Gastrocnemius medialis (tissue), 4 donors: ENCODE measurements around the gene CPEB3. TPM values are rescaled to one million over a fixed set of nuclear protein-coding genes. Genes with fewer than 3 reads are reported as not detected.
A peak's percentile ranks its signal among the peaks of the same experiment; 100 is the strongest.
"Not testable (repeated sequence)": the region's sequence is repeated elsewhere in the genome, so short reads cannot be mapped to it uniquely, and the experiment has no call there.

Source experiments
- ATAC-seq, 2 donors: fragments of 150-250 bp; one replicate each; pipeline ENCODE4 v1.9.1; 2016
- DNase-seq, 2 donors: peaks; one replicate each; pipeline ENCODE4 v3.0.0-alpha.2; 2019
- H3K27ac ChIP-seq, 4 donors: fragments of 200-600 bp; sonication (generic); 1 replicate in 1 of 4; 2 replicates in 3 of 4; pipeline ENCODE4 v1.5.1; 2016 to 2018; ENCODE audit warnings: mild to moderate bottlenecking in 2 of 4, moderate library complexity in 1 of 4
- H3K27me3 ChIP-seq, 3 donors: fragments of 200-600 bp; sonication (generic) in 2 of 3; 1 replicate in 1 of 3; 2 replicates in 2 of 3; pipeline versions ENCODE4 v1.5.1 to v1.6.0; 2016 to 2019; ENCODE audit warnings: mild to moderate bottlenecking in 1 of 3, moderate library complexity in 1 of 3
- H3K36me3 ChIP-seq, 2 donors: fragments of 200-600 bp; sonication (generic) in 1 of 2; one replicate each; pipeline ENCODE4 v1.5.1; 2017 to 2018
- H3K4me1 ChIP-seq, 2 donors: fragments of 200-600 bp; sonication (generic) in 1 of 2; one replicate each; pipeline ENCODE4 v1.5.1; 2016 to 2017; ENCODE audit warnings: mild to moderate bottlenecking in 2 of 2
- H3K4me3 ChIP-seq, 4 donors: fragments of 200-600 bp; sonication (generic) in 3 of 4; 1 replicate in 1 of 4; 2 replicates in 3 of 4; pipeline ENCODE4 v1.5.1; 2016 to 2019; ENCODE audit warnings: mild to moderate bottlenecking in 2 of 4
- H3K9me3 ChIP-seq, 3 donors: fragments of 200-600 bp; sonication (generic) in 2 of 3; 1 replicate in 1 of 3; 2 replicates in 2 of 3; pipeline ENCODE4 v1.5.1; 2016 to 2019
- POLR2A ChIP-seq, 2 donors: fragments of 450-650 bp; IDR thresholded peaks; one replicate each; pipeline ENCODE4 v1.6.1; 2017; ENCODE audit warnings: antibody characterized with exemption in 2 of 2, mild to moderate bottlenecking in 2 of 2, moderate library complexity in 2 of 2
- in situ Hi-C, 4 donors: fragments of 200-750 bp; cut with MboI; loops; one replicate each; pipeline versions ENCODE4 v1.15.0 to v1.8.0; 2017; ENCODE audit warnings: low sequenced_read_pairs in 4 of 4
- intact Hi-C: fragments of 100-400 bp; cut with DNase I; formaldehyde crosslinking; loops from one replicate; pipeline ENCODE4 v1.15.1; 2023; ENCODE audit warnings: low total_unique reads
- total RNA-seq, 4 donors: library from RNA; depleted of rRNA; stranded (reverse); fragments of >200 nt; gene quantifications; one replicate each; pipeline versions ENCODE4 v1.1.0 to v1.2.3, GENCODE V29; 2016
- TF ChIP-seq, protein P1 (sequence below), 5 experiments: fragments of 450-650 bp in 3 of 5; fragments of 200-600 bp in 2 of 5; sonication (generic) in 2 of 5; IDR thresholded peaks in 4 of 5; conservative IDR thresholded peaks in 1 of 5; 1 replicate in 4 of 5; 2 replicates in 1 of 5; pipeline ENCODE4 v1.5.1; 2016 to 2019; ENCODE audit warnings: antibody characterized with exemption in 5 of 5, mild to moderate bottlenecking in 3 of 5, moderate library complexity in 3 of 5

The CPEB3 gene
- total RNA-seq, 4 donors from 2014 or later = 14.5 to 22.5 (median 18.0) TPM

DNA sequence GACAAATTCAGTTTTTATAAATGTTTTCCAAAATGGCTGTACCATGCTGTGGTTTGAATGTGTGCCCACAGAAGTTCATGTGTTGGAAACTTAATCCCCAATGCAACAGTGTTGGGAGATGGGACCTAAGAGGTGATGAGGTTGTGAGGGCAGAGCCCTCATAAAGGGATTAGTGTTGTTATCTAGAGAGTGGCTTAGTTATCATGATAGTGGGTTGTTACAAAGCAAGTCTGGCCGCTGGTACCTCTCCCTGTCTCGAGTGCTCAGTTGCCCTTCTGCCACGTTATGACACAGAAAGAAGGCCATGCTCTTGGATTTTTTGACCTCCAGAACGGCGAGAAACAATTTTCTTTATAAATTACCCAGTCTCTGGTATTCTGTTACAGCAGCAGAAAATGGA, 248.3 kb downstream of the CPEB3 start:
- TF ChIP-seq POLR2A (IDR thresholded peaks at IDR 0.05) = no peak
- TF ChIP-seq, protein P1, sequence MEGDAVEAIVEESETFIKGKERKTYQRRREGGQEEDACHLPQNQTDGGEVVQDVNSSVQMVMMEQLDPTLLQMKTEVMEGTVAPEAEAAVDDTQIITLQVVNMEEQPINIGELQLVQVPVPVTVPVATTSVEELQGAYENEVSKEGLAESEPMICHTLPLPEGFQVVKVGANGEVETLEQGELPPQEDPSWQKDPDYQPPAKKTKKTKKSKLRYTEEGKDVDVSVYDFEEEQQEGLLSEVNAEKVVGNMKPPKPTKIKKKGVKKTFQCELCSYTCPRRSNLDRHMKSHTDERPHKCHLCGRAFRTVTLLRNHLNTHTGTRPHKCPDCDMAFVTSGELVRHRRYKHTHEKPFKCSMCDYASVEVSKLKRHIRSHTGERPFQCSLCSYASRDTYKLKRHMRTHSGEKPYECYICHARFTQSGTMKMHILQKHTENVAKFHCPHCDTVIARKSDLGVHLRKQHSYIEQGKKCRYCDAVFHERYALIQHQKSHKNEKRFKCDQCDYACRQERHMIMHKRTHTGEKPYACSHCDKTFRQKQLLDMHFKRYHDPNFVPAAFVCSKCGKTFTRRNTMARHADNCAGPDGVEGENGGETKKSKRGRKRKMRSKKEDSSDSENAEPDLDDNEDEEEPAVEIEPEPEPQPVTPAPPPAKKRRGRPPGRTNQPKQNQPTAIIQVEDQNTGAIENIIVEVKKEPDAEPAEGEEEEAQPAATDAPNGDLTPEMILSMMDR (IDR thresholded peaks at IDR 0.05 in 4 of 5, conservative IDR thresholded peaks at IDR 0.05 in 1 of 5) = no peak
- Histone ChIP-seq H3K4me3 (no peak overlapping the region), H3K36me3 (no peaks in the 10 kb centered on the region), H3K4me1 (peaks cover 0 to 4% of the 10 kb centered on the region in 2 donors), H3K27me3 (no peaks in the 10 kb centered on the region), H3K27ac (no peak overlapping the region), H3K9me3 (no peaks in the 10 kb centered on the region)
- in situ Hi-C loops (no loop called here), intact Hi-C loops (no loop called here)
- DNase-seq (no peak), ATAC-seq (no peak)

DNA sequence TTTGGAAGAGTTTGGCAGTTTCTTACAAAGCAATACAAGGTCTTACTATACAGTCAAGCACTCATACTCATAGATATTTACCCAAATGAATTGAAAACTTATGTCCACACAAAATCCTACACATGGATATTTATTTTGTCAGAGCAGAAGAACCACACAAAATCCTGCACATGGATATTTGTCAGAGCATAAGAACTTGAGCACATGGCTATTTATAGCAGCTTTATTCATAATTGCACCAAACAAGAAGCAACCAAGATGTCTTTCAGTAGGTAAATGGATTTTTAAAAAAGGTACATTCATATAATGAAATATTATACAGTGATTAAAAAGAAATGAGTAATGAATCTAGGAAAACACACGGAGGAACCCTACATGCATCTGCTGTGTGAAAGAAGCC, 251.9 kb downstream of the CPEB3 start:
- Histone ChIP-seq H3K9me3 (no peaks in the 10 kb centered on the region), H3K27ac (no peak overlapping the region), H3K27me3 (no peaks in the 10 kb centered on the region), H3K4me3 (no peak overlapping the region), H3K36me3 (no peaks in the 10 kb centered on the region), H3K4me1 (peaks cover 0 to 4% of the 10 kb centered on the region in 2 donors)
- in situ Hi-C loops = no loop called here
- DNase-seq = no peak
- ATAC-seq = peak; percentile 52 to 70
- intact Hi-C loops = no loop called here
- TF ChIP-seq, protein P1 (IDR thresholded peaks at IDR 0.05 in 4 of 5, conservative IDR thresholded peaks at IDR 0.05 in 1 of 5) = no peak
- TF ChIP-seq POLR2A (IDR thresholded peaks at IDR 0.05) = no peak

DNA sequence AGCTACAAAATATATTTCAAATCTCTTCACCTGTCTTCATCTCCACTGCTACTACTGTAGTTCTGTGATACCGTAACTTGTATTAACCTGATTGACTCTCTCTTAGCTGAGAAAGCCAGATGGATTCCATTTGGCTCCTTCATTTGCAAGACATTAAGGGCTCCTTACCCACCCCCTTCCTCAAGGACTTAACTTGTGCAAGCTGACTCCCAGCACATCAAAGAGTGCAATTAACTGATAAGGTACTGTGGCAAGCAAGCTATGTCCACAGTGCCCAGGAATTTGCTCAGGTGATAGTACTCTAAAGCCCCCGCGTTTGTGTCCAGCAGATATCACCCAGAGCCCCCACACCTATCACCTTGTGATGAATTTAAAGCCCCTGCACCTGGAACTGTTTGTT, 257.8 kb downstream of the CPEB3 start:
- intact Hi-C loops, H3K4me3 ChIP-seq, H3K27me3 ChIP-seq, in situ Hi-C loops, DNase-seq, H3K4me1 ChIP-seq, H3K27ac ChIP-seq, ATAC-seq, H3K9me3 ChIP-seq: not testable (repeated sequence)
- peaks cover 0 to 46% of the 10 kb centered on the region in 2 donors for H3K36me3 ChIP-seq

DNA sequence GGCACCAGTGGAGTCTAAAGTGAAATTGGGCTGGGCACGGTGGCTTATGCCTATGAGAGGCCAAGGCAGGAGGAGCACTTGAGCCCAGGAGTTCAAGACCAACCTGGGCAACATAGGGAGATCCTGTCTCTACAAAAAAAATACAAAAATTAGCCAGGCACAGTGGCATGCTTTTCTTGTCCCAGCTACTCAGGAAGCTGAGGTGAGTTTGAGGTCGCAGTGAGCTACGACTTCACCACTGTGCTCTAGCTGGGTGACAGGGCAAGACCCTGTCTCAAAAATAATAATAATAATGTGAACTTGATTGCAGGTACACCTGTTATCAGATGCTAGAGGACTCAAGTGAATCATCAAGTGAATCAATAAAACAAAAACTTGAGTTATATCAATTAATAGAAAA, 259.3 kb downstream of the CPEB3 start:
- no peaks in the 10 kb centered on the region for H3K9me3 ChIP-seq
- DNase-seq (no peak), ATAC-seq (no peak)
- no peaks in the 10 kb centered on the region for H3K4me1 ChIP-seq
- no peak overlapping the region for H3K27ac ChIP-seq
- no peak overlapping the region for H3K4me3 ChIP-seq
- no peaks in the 10 kb centered on the region for H3K27me3 ChIP-seq
- peaks cover 0 to 60% of the 10 kb centered on the region in 2 donors for H3K36me3 ChIP-seq
- in situ Hi-C loops = no loop called here
- TF ChIP-seq, protein P1 (IDR thresholded peaks at IDR 0.05 in 4 of 5, conservative IDR thresholded peaks at IDR 0.05 in 1 of 5) = no peak
- TF ChIP-seq POLR2A (IDR thresholded peaks at IDR 0.05) = no peak
- intact Hi-C loops = no loop called here

DNA sequence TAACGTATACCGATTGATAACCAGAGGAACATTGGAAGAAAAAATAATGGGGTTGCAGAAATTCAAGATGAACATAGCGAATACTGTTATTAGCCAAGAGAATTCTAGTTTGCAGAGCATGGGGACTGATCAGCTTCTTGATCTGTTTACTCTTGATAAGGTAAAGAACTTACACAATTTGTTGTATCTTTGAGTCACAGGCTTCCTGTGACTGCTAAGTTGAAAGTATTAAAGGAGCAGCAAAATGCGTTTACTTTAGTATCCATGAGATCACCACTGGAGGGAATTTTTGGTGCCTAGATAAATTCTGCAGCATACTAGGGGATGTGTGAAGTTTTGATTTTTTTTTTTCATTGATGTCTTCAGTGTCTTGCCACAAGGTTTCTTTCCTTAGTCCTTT, 263.7 kb downstream of the CPEB3 start:
- intact Hi-C loops = no loop called here
- H3K27ac ChIP-seq = no peak overlapping the region
- H3K4me1 ChIP-seq = no peaks in the 10 kb centered on the region
- H3K4me3 ChIP-seq = no peak overlapping the region
- ATAC-seq (no peak), DNase-seq (no peak)
- in situ Hi-C loops = loop anchor here in 1 of 4 donors (10.0 kb wide), 1 partner anchor 192 kb away; no protein-coding TSS in a partner anchor
- H3K9me3 ChIP-seq = no peaks in the 10 kb centered on the region
- no peak for TF ChIP-seq POLR2A (IDR thresholded peaks at IDR 0.05)
- TF ChIP-seq, protein P1 (IDR thresholded peaks at IDR 0.05 in 4 of 5, conservative IDR thresholded peaks at IDR 0.05 in 1 of 5) = no peak
- no peaks in the 10 kb centered on the region for H3K27me3 ChIP-seq
- peaks cover 0 to 93% of the 10 kb centered on the region in 2 donors for H3K36me3 ChIP-seq

DNA sequence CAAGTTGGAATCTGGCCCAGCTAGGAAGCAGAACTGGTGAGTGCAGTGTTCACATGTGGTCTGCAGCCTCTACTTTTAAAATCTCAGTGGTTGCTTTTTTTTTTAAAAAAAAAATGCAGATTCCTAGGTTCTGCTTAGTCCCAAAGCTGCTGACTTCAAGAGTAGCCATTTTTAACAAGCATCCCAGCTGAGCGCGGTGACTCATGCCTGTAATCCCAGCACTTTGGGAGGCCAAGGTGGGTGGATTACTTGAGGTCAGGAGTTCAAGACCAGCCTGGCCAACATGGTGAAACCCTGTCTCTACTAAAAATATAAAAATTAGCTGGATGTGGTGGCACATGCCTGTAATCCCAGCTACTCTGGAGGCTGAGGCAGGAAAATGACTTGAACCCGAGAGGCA, 265.5 kb downstream of the CPEB3 start:
- in situ Hi-C loops = loop anchor here in 1 of 4 donors (10.0 kb wide), 1 partner anchor 191 kb away; no protein-coding TSS in a partner anchor
- H3K4me1 ChIP-seq = not testable (repeated sequence)

More for the DNA sequence above, 265.5 kb downstream of the CPEB3 start:
- DNase-seq, ATAC-seq, intact Hi-C loops, H3K27me3 ChIP-seq, H3K4me3 ChIP-seq, H3K9me3 ChIP-seq, H3K27ac ChIP-seq: not testable (repeated sequence)
- H3K36me3 ChIP-seq = peaks cover 0 to 89% of the 10 kb centered on the region in 2 donors
